ES-I3 (cell line): ENCODE measurements around the gene BMPR1B.
"Not testable (repeated sequence)": the region's sequence is repeated elsewhere in the genome, so short reads cannot be mapped to it uniquely, and the experiment has no call there.

ENCODE experiments used
- H3K36me3 ChIP-seq: 2 replicates; pipeline ENCODE4 v1.6.1; 2013; ENCODE audit warnings: mild to moderate bottlenecking, low read length, control low read depth, moderate library complexity; ENCODE audit not compliant: insufficient read depth
- H3K4me1 ChIP-seq: 2 replicates; pipeline ENCODE4 v1.6.1; 2013; ENCODE audit warnings: mild to moderate bottlenecking, control low read depth, low read length; ENCODE audit not compliant: insufficient read depth
- H3K9ac ChIP-seq: 2 replicates; pipeline ENCODE4 v1.6.1; 2013; ENCODE audit warnings: low read depth, mild to moderate bottlenecking, low read length, moderate library complexity
- H3K9me3 ChIP-seq: 2 replicates; pipeline ENCODE4 v1.6.1; 2013; ENCODE audit warnings: mild to moderate bottlenecking, low read length, moderate library complexity; ENCODE audit not compliant: control insufficient read depth, insufficient read depth

Gene BMPR1B

DNA sequence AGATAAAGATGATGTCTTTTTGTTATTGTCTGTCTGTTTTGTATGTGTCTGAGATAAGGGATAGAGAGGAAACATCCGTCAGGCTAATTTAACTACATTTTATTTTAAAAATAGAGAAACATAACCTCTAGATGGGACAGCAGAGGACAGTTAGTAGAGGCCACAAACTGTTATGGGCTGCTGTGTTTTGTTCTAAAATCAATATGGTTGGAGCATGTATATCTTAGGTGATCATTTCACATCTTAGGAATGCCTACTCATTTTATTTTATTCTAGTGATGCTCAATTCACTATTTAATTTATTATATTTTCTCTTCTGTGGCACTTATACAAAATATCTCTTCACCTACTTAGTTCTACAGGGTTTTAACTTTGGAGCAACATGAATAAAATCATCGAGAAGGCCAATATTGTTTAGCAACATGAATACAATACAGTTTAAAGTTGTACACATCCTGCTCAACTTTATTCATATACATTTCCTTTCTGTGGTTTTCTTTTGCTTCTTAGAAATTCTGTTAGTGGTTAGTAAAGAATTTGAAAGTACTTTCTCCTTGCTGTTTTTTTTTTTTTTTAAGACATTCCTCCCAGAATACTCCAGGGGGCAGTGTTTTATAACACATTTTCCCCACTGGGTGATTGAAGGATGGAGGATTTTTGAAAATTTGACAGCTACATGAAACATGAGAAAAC is 398.1 kb downstream of the BMPR1B start:
- Histone ChIP-seq H3K4me1 (peaks cover 13% of the 10 kb centered on the region), H3K9ac (no peak overlapping the region), H3K36me3 (no peaks in the 10 kb centered on the region), H3K9me3 (no peaks in the 10 kb centered on the region)

DNA sequence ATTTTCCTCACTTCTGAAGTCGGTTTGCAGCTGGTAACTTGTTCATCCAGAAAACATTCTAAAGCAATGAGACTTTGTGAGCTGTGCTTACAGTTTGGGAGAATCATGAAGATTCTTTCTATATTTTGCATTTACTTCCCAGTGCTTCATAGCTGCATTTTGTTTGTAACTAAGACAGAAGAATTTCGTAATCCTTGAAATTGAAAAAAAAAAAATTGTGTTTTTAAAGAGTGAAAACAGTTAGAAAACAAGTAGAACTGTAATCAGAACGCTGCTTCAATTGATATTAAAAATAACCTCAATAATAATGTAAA is 398.7 kb downstream of the BMPR1B start:
- Histone ChIP-seq H3K4me1 (peaks cover 13% of the 10 kb centered on the region), H3K9ac (no peak overlapping the region), H3K36me3 (no peaks in the 10 kb centered on the region), H3K9me3 (no peaks in the 10 kb centered on the region)

DNA sequence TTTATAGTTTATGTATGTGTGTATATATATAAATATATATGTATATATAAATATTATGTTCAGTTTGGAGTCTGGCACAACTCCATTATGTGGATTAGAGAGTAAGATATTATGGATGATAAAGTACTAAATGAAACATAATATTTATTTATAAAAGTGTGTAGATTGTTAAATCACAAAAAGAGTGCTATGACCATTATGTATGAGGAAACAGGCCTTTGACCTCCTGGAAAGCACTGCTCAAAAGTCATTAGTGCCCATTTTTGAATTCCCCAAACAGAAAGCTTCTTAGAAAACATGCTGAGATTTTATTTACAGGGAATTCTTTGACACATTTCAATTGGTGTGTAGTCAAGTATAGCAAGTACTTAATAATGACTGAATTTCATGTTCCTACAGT is 399.8 kb downstream of the BMPR1B start:
- H3K9ac ChIP-seq = no peak overlapping the region
- H3K36me3 ChIP-seq = no peaks in the 10 kb centered on the region
- peaks cover 13% of the 10 kb centered on the region for H3K4me1 ChIP-seq

GRCh38 chr4:95158045-95158444 is 400.3 kb downstream of the BMPR1B start:
- Histone ChIP-seq H3K9ac (no peak overlapping the region), H3K36me3 (no peaks in the 10 kb centered on the region), H3K4me1 (peaks cover 13% of the 10 kb centered on the region), H3K9me3 (no peaks in the 10 kb centered on the region)

More for the DNA sequence above, 399.8 kb downstream of the BMPR1B start:
- H3K9me3 ChIP-seq = no peaks in the 10 kb centered on the region

DNA sequence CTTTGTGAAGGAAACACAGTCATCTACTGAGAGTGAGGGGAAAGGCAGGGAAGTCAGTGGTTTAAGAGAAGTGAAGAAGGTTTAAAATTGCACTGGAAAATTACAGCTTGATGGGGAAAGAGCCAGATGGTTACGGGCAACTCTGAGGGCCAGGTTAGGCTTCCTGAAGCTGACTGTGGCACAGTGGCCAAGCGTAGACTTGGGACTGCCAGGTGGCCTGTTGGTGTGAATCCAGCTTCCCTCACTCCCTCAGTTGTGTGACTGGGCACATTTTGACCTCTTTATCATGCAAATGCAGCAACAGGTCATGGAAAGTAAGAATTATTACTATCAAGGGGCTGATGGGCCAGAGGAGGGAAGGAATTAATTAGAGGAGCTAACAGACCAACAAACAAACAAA is 400.9 kb downstream of the BMPR1B start:
- Histone ChIP-seq H3K36me3 (no peaks in the 10 kb centered on the region), H3K4me1 (peaks cover 13% of the 10 kb centered on the region), H3K9me3 (no peaks in the 10 kb centered on the region), H3K9ac (no peak overlapping the region)

GRCh38 chr4:95159384-95159783 is 401.6 kb downstream of the BMPR1B start:
- Histone ChIP-seq H3K9me3 (no peaks in the 10 kb centered on the region), H3K9ac (no peak overlapping the region), H3K4me1 (peaks cover 13% of the 10 kb centered on the region), H3K36me3 (no peaks in the 10 kb centered on the region)

DNA sequence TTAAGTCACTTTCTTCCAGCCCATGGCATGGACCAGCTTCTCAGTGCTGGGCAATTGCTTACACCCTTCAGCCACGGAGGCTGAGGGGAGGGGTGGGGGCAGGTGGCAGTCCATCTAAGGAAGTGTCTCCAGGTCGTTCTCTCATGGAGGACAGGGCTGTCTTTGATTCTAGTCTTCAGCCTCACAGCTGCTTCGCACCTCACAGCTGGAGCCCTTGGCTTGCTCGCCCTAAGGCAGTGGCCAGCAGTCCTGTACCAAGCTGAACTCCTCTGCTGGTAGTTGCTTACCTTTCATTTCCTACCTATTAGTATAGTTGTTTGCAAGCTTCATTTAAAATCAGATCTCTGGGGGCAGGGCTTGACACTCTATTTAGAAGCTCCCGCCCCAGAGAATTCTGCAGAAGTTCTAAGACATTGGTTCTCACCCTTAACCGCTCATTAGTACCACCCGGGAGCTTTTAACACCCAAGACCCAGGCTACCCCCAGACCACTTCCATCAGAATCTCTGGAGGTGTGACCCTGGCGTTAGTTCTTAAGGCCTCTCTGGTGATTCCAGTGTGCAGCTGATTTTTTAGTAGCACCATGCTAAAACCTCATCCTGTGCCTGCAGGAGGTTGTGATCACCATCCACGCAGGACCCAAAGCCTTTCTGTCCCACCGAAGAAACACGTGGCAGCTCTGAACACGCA is 404.2 kb downstream of the BMPR1B start:
- H3K9ac ChIP-seq = no peak overlapping the region
- H3K36me3 ChIP-seq = no peaks in the 10 kb centered on the region
- H3K9me3 ChIP-seq = no peaks in the 10 kb centered on the region
- H3K4me1 ChIP-seq = peaks cover 9% of the 10 kb centered on the region

- Histone ChIP-seq H3K9ac (no peak overlapping the region), H3K36me3 (no peaks in the 10 kb centered on the region; the same call in 1 of the 2 replicates), H3K9me3 (no peaks in the 10 kb centered on the region), H3K4me1 (peaks cover 9% of the 10 kb centered on the region)
These were observed 405.1 kb downstream of the BMPR1B start for GRCh38 chr4:95162867-95163266.

DNA sequence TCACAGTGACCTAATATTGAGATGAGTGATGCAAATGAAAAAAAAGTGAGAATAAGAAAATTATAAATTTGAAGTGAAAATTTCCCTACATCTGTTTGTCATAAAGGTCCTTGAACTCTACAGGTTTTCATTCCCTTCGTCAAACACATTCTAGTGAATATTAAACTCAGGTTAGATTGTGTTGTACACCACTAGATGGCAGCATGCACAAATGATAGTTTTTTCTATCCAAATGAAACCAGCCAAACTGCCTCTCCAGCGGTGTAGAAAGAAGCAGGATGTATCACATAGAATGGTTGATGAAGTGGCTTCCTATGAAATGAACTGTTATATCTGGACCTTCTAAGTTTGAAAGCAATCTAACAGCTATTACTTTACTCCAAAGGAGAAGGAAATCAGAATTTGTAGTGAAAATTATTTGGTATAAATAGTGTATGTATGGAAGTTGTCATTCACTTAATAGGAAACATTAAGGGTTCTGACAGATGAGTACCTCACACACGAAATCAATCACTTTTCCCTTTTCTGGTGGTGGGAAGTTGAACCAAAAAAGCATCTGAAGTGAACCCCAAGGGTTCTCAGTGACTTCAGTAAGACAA is 408.3 kb downstream of the BMPR1B start:
- Histone ChIP-seq H3K9me3 (no peaks in the 10 kb centered on the region), H3K9ac (no peak overlapping the region), H3K36me3 (no peaks in the 10 kb centered on the region; the same call in 1 of the 2 replicates), H3K4me1 (no peaks in the 10 kb centered on the region)

GRCh38 chr4:95167805-95168204 is 410.1 kb downstream of the BMPR1B start:
- no peaks in the 10 kb centered on the region for H3K9me3 ChIP-seq
- H3K9ac ChIP-seq = no peak overlapping the region
- H3K4me1 ChIP-seq = no peaks in the 10 kb centered on the region
- H3K36me3 ChIP-seq = no peaks in the 10 kb centered on the region; the same call in 1 of the 2 replicates

DNA sequence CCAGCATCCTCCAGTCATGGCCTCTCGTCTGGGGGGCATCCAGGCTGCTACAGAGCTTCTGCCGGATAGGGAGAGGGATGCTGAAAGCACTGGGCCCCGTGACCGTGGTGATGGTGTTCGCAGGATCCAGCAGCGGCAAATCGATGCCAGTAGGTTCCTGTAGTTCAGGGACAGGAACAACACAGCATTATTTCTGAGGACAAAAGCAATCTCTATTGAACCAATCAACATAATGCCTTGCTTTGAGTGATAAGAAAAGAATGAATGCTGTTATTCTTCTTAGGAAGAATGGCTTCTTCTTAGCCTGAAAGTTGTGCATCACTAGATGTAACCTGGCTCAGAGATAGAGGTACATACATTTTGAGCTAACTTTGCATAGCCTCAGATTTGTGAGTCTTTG is 412.4 kb downstream of the BMPR1B start:
- Histone ChIP-seq H3K36me3 (no peaks in the 10 kb centered on the region; the same call in 1 of the 2 replicates), H3K4me1 (no peaks in the 10 kb centered on the region), H3K9ac (no peak overlapping the region), H3K9me3 (no peaks in the 10 kb centered on the region)

DNA sequence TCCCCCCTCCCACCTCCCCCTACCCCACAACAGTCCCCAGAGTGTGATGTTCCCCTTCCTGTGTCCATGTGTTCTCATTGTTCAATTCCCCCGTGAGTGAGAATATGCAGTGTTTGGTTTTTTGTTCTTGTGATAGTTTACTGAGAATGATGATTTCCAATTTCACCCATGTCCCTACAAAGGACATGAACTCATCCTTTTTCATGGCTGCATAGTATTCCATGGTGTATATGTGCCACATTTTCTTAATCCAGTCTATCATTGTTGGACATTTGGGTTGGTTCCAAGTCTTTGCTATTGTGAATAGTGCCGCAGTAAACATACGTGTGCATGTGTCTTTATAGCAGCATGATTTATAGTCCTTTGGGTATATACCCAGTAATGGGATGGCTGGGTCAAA is 413.6 kb downstream of the BMPR1B start:
- H3K4me1 ChIP-seq, H3K9ac ChIP-seq, H3K36me3 ChIP-seq, H3K9me3 ChIP-seq: not testable (repeated sequence)

GRCh38 chr4:95178938-95179337 is 421.2 kb downstream of the BMPR1B start:
- Histone ChIP-seq H3K9ac (no peak overlapping the region), H3K4me1 (peaks cover 11% of the 10 kb centered on the region), H3K36me3 (no peaks in the 10 kb centered on the region), H3K9me3 (peaks cover 6% of the 10 kb centered on the region)

DNA sequence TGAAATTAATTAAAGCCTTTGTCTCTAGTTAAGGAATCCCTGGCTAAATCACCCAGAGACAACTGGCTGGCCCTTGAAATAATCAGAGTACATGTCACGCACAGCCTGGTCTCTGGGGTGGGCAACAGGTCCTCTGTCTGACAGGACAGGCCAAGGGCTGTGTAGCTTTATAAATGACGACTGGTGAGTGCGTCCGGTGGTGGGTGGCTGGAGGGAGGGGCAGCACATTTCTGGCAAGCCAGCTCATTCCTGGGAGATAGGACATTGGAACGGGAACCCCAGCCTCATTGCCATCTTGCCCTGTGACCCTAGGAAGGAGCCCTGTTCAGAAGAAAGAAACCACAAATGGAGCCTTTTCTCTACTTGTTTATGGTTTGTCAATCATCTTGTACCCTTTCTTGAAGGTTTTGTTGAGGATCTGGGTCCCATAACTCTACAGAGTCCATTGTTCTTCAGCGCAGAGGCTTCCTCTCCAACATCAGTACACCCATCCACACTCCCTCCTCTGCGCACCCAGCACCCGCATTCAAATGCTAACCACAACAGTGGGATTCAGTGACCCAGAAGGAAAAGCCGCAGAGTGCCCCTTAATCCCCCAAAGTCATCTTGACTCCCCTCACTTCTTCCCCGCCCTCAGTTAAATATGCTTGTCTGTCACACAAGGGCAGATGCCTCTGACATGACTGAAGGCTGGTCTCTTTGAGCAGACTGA is 422.9 kb downstream of the BMPR1B start:
- H3K9ac ChIP-seq = no peak overlapping the region
- H3K4me1 ChIP-seq = peaks cover 11% of the 10 kb centered on the region
- H3K9me3 ChIP-seq = peaks cover 6% of the 10 kb centered on the region
- H3K36me3 ChIP-seq = no peaks in the 10 kb centered on the region
